Measurements from ENCODE around the gene MIEF2.
A peak's percentile ranks its signal among the peaks of the same experiment; 100 is the strongest.

MIEF2 gene

GRCh38 chr17:18256776-18257175, 3.7 kb upstream of the MIEF2 start:
- no peak for DNase-seq (ENCODE audit: low spot score)

GRCh38 chr17:18257268-18257981, 3.0 kb upstream of the MIEF2 start:
- DNase-seq (ENCODE audit: low spot score), result peak; percentile 73

GRCh38 chr17:18257982-18258355, 2.5 kb upstream of the MIEF2 start:
- peak; percentile 72 for DNase-seq (ENCODE audit: low spot score)

DNA sequence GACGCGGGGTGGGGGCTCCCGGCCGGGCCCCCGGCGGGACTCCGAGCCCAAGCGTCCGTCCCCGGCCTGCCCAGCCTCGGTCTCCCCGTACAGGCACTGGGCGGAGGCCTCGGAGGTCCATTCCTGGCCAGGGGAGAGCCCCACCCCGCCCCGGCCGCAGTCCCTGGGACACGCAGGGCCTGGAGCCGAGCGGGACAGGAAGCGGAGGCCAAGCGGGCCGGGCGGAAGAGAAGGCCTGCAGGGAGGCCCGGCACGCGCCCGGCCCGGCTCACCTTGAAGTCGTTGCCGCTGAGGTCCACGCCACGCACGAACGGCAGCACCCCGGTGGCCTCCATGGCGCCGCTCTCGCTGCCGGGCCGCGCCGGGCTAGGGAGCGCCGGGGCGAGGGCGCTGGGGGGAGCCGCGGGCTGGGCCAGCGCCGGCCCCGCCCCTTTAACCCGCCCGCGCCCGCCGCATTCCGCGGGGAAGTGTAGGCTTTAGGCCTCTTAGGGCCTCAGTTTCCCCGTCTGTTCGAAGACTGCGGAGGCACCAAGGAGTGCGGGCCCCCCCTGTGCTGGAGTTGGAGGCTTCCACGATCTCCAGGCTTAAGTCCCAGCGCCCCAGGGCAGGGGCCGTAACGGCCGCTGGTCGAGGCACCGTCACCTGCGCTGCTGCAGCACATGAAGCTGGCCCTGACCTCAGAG, 2.0 kb upstream of the MIEF2 start, which contains the start of gene FLII:
Gene FLII (minus strand): TSS at position 383 of the 683 bp plus-strand sequence. CDS start 48 bp downstream, at position 335.
- no peak for DNase-seq (ENCODE audit: low spot score)

GRCh38 chr17:18259621-18260331, 686 bp upstream of the MIEF2 start:
- DNase-seq (ENCODE audit: low spot score), result peak; percentile 68

DNA sequence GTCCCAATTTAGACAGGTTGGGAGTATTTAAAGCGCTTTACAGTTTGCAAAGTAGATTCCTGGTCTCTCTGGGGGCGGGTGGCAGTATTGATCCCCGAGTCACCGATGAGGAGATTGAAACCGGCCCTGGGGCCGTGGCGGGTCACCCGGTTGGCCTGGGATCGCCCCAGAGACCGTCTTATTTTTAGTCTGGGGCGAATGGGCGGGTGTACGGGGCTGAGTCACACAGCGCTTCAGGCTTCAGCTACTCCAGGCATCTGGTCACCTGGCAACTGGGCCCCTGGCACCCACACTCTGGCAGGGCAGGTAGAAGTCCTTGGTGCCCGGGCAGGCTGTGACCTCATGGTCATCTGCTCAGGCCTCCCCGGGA, 669 bp downstream of the MIEF2 start:
- DNase-seq (ENCODE audit: low spot score), result peak; percentile 79

- DNase-seq (ENCODE audit: low spot score), result no peak
Measured at GRCh38 chr17:18261659-18262058, 1.2 kb downstream of the MIEF2 start.

- DNase-seq (ENCODE audit: low spot score), result no peak
Measured at GRCh38 chr17:18262111-18262510, 1.6 kb downstream of the MIEF2 start.

DNA sequence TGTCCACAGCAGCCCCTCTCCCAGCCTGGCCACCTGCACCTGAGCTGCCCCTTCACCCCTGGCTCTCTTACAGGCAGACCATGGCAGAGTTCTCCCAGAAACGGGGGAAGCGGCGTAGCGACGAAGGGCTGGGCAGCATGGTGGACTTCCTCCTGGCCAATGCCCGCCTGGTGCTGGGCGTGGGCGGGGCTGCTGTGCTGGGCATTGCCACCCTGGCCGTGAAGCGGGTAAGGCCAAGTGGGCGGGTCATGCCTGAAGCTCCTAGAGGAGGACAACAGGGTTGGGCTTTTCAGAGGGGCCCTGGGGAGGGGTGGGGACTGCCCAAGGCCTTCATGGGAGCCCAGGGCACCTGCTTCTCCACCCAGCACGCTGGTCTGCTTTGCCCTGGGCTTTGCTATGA, 2.2 kb downstream of the MIEF2 start:
- DNase-seq (ENCODE audit: low spot score), result no peak

GRCh38 chr17:18263885-18264682, 3.6 kb downstream of the MIEF2 start:
- no peak for DNase-seq (ENCODE audit: low spot score)

- DNase-seq (ENCODE audit: low spot score), result no peak
Measured at GRCh38 chr17:18267366-18267765, 6.9 kb downstream of the MIEF2 start.

GRCh38 chr17:18267927-18268711, 7.7 kb downstream of the MIEF2 start:
- no peak for DNase-seq (ENCODE audit: low spot score)

- no peak for DNase-seq (ENCODE audit: low spot score)
Measured at GRCh38 chr17:18270046-18270931, 9.8 kb downstream of the MIEF2 start.

DNA sequence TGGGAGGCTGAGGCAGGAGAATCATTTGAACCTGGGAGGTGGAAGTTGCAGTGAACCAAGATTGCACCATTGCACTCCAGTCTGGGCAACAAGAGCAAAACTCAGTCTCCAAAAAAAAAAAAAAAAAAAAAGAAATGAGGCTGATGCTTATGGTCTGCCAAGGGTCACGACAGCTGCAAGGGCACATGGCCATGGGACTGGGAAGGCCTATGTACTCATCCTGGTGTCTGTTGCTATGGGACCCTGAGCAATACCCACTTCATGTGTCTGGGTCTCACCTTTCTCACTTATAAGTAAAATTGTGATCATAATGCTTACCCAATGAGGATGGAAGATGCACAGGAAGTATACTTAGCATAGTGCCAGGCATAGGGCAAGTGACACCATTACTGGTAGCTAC, 16.6 kb downstream of the MIEF2 start:
- no peak for DNase-seq (ENCODE audit: low spot score)

GRCh38 chr17:18278867-18279266, 18.4 kb downstream of the MIEF2 start:
- DNase-seq (ENCODE audit: low spot score), result no peak

GRCh38 chr17:18280249-18280648, 19.8 kb downstream of the MIEF2 start:
- no peak for DNase-seq (ENCODE audit: low spot score)

DNA sequence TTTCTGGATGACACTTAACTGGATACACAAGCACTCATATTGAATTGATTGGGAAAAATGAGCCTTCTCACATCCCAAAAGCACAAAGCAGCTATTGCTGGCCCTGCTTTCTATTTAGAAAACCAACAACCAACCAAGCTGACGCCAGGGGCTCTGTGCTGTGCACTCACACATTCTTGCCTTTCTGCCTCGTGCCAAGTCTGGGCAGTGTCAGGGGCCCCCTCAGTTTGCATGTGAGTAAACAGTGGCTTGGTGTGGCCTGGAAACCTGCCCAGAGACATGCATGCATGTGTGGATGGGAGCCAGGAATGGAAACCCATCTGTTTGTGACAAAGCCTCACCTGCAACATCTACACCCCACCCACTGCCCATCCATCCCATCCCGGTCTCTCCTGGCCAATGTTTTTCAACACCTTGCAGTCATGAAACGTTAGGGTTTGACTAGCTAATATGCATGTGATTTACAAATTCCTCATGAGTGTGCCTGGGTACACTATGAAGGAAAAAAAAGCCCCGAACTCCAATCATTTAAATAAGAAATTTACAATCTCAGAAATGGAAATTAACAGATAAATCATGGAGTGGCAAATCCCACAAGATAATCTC, 20.4 kb downstream of the MIEF2 start:
- DNase-seq (ENCODE audit: low spot score), result no peak

- DNase-seq (ENCODE audit: low spot score), result no peak
Measured at GRCh38 chr17:18281788-18282187, 21.3 kb downstream of the MIEF2 start.

GRCh38 chr17:18285296-18285695, 24.8 kb downstream of the MIEF2 start:
- DNase-seq (ENCODE audit: low spot score), result no peak
